Mesothelial cell of epicardium (in vitro differentiated cells): ENCODE results near the gene DNAAF8. TPM values are rescaled to one million over a fixed set of nuclear protein-coding genes. Genes with fewer than 3 reads are reported as not detected.

Source experiments
- DNase-seq, 2 experiments: peaks; one replicate each; pipeline ENCODE4 v3.0.0; 2021; ENCODE audit warnings: low spot score in 2 of 2; ENCODE audit not compliant: unreplicated experiment in 2 of 2
- H3K27ac Mint-ChIP-seq: 2 replicates; pipeline ENCODE4 v1.8.0; 2021; ENCODE audit warnings: mixed read lengths
- H3K27me3 Mint-ChIP-seq: 2 replicates; pipeline ENCODE4 v1.8.0; 2021; ENCODE audit warnings: low read depth, mixed read lengths
- H3K36me3 Mint-ChIP-seq: 2 replicates; pipeline ENCODE4 v1.8.0; 2021; ENCODE audit warnings: mixed read lengths
- H3K4me1 Mint-ChIP-seq: 2 replicates; pipeline ENCODE4 v1.8.0; 2021; ENCODE audit warnings: mixed read lengths
- H3K4me3 Mint-ChIP-seq: 2 replicates; pipeline ENCODE4 v1.8.0; 2021; ENCODE audit warnings: mild to moderate bottlenecking, moderate library complexity, mixed read lengths
- H3K9me3 Mint-ChIP-seq: 2 replicates; pipeline ENCODE4 v1.8.0; 2021; ENCODE audit warnings: mixed read lengths
- total RNA-seq: library from RNA; stranded (reverse); gene quantifications from 3 replicates; pipeline ENCODE4 v1.2.1, GENCODE V29; 2021
- TF ChIP-seq, protein P1 (sequence below): fragments of 200-600 bp; sonication (generic); IDR thresholded peaks from one replicate; pipeline ENCODE4 v1.5.0; 2021; ENCODE audit warnings: antibody characterized with exemption; ENCODE audit not compliant: unreplicated experiment

The DNAAF8 gene
- total RNA-seq, 1 donor from 2014 or later, result 0.45 TPM

DNA sequence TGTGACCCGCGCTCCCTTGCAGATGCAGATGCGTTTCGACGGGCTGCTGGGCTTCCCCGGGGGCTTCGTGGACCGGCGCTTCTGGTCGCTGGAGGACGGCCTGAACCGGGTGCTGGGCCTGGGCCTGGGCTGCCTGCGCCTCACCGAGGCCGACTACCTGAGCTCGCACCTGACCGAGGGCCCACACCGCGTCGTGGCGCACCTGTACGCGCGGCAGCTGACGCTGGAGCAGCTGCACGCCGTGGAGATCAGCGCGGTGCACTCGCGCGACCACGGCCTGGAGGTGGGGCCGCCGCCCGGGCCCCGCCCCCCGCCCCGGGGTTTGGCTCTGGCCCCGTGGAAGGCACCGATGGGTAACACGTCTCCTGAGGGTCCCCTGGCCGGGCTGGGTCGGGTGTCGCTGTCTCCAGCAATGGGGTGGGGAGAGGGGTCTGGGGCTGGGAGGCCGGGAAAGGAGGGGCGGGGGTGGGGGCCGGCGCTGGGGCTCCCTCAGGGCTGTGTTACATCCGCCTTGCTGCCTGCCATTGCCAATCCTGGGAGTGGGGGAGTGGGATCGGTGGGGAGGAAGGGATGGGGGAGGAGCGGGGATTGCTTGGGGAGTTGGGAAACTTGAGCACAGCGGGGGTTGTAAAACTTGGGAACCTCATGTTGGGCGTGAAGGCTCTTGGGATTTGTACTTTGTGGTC, 40.2 kb upstream of the DNAAF8 start:
- H3K27me3 Mint-ChIP-seq, result no peaks in the 10 kb centered on the region
- DNase-seq, result peak in 1 of 2 experiments; percentile 56
- H3K9me3 Mint-ChIP-seq, result no peaks in the 10 kb centered on the region
- TF ChIP-seq, protein P1, sequence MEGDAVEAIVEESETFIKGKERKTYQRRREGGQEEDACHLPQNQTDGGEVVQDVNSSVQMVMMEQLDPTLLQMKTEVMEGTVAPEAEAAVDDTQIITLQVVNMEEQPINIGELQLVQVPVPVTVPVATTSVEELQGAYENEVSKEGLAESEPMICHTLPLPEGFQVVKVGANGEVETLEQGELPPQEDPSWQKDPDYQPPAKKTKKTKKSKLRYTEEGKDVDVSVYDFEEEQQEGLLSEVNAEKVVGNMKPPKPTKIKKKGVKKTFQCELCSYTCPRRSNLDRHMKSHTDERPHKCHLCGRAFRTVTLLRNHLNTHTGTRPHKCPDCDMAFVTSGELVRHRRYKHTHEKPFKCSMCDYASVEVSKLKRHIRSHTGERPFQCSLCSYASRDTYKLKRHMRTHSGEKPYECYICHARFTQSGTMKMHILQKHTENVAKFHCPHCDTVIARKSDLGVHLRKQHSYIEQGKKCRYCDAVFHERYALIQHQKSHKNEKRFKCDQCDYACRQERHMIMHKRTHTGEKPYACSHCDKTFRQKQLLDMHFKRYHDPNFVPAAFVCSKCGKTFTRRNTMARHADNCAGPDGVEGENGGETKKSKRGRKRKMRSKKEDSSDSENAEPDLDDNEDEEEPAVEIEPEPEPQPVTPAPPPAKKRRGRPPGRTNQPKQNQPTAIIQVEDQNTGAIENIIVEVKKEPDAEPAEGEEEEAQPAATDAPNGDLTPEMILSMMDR, result no peak
- peak overlapping the region; percentile 77 for H3K4me3 Mint-ChIP-seq
- H3K27ac Mint-ChIP-seq, result peak overlapping the region; percentile 87
- peaks cover 3% of the 10 kb centered on the region for H3K4me1 Mint-ChIP-seq
- H3K36me3 Mint-ChIP-seq, result peaks cover 4% of the 10 kb centered on the region

- DNase-seq, result no peak
Observed at GRCh38 chr16:4694642-4695451, 39.5 kb upstream of the DNAAF8 start.

GRCh38 chr16:4695473-4696171, 38.7 kb upstream of the DNAAF8 start:
- Mint-ChIP-seq H3K9me3 (no peaks in the 10 kb centered on the region), H3K4me3 (peak overlapping the region; percentile 77), H3K27me3 (no peaks in the 10 kb centered on the region), H3K36me3 (peaks cover 9% of the 10 kb centered on the region), H3K27ac (no peak overlapping the region), H3K4me1 (peaks cover 3% of the 10 kb centered on the region)
- DNase-seq, result no peak
- TF ChIP-seq, protein P1, result no peak

More at GRCh38 chr16:4694642-4695451, 39.5 kb upstream of the DNAAF8 start:
- TF ChIP-seq, protein P1, result no peak
- H3K36me3 Mint-ChIP-seq, result peaks cover 11% of the 10 kb centered on the region
- no peaks in the 10 kb centered on the region for H3K27me3 Mint-ChIP-seq
- H3K4me1 Mint-ChIP-seq, result peaks cover 3% of the 10 kb centered on the region
- H3K27ac Mint-ChIP-seq, result peak overlapping the region; percentile 87
- no peaks in the 10 kb centered on the region for H3K9me3 Mint-ChIP-seq
- H3K4me3 Mint-ChIP-seq, result peak overlapping the region; percentile 77

- peaks cover 9% of the 10 kb centered on the region for H3K36me3 Mint-ChIP-seq
- peak overlapping the region; percentile 30 for H3K27ac Mint-ChIP-seq
- H3K4me3 Mint-ChIP-seq, result peak overlapping the region; percentile 77
- no peaks in the 10 kb centered on the region for H3K27me3 Mint-ChIP-seq
- DNase-seq, result no peak
- no peaks in the 10 kb centered on the region for H3K9me3 Mint-ChIP-seq
- TF ChIP-seq, protein P1, result no peak
- peaks cover 3% of the 10 kb centered on the region for H3K4me1 Mint-ChIP-seq
Observed at GRCh38 chr16:4696172-4696904, 38.0 kb upstream of the DNAAF8 start.
